Measurements from ENCODE around the gene SMOC2.

Gene SMOC2

GRCh38 chr6:168494726-168495125, 53.7 kb downstream of the SMOC2 start:
- H3K4me1 ChIP-seq (ENCODE audit: control insufficient read depth, insufficient read depth, low read length): no peaks in the 10 kb centered on the region
- H3K27me3 ChIP-seq (replicated peaks; ENCODE audit: control insufficient read depth, insufficient read depth, low read length): peaks cover 8% of the 10 kb centered on the region
- no peak overlapping the region for H3K9ac ChIP-seq (ENCODE audit: low read length)
- no peaks in the 10 kb centered on the region for H3K9me3 ChIP-seq (ENCODE audit: control insufficient read depth, low read length)
- no peaks in the 10 kb centered on the region for H3K36me3 ChIP-seq (ENCODE audit: control insufficient read depth, insufficient read depth, low read length, severe bottlenecking)
- no peak for DNase-seq (ENCODE audit: low read depth)
- H3K4me3 ChIP-seq (ENCODE audit: low read length): no peak overlapping the region

- H3K27me3 ChIP-seq (replicated peaks; ENCODE audit: control insufficient read depth, insufficient read depth, low read length): peaks cover 8% of the 10 kb centered on the region
- DNase-seq (ENCODE audit: low read depth): no peak
- no peak overlapping the region for H3K9ac ChIP-seq (ENCODE audit: low read length)
- H3K4me3 ChIP-seq (ENCODE audit: low read length): no peak overlapping the region
- no peaks in the 10 kb centered on the region for H3K9me3 ChIP-seq (ENCODE audit: control insufficient read depth, low read length)
- no peaks in the 10 kb centered on the region for H3K36me3 ChIP-seq (ENCODE audit: control insufficient read depth, insufficient read depth, low read length, severe bottlenecking)
- no peaks in the 10 kb centered on the region for H3K4me1 ChIP-seq (ENCODE audit: control insufficient read depth, insufficient read depth, low read length)
These were observed 54.1 kb downstream of the SMOC2 start for GRCh38 chr6:168495133-168495532.

GRCh38 chr6:168495636-168496035, 54.7 kb downstream of the SMOC2 start:
- DNase-seq (ENCODE audit: low read depth): no peak
- H3K4me1 ChIP-seq (ENCODE audit: control insufficient read depth, insufficient read depth, low read length): no peaks in the 10 kb centered on the region
- H3K36me3 ChIP-seq (ENCODE audit: control insufficient read depth, insufficient read depth, low read length, severe bottlenecking): no peaks in the 10 kb centered on the region
- no peaks in the 10 kb centered on the region for H3K9me3 ChIP-seq (ENCODE audit: control insufficient read depth, low read length)
- no peak overlapping the region for H3K4me3 ChIP-seq (ENCODE audit: low read length)
- no peak overlapping the region for H3K9ac ChIP-seq (ENCODE audit: low read length)
- H3K27me3 ChIP-seq (replicated peaks; ENCODE audit: control insufficient read depth, insufficient read depth, low read length): peaks cover 8% of the 10 kb centered on the region

- Histone ChIP-seq H3K4me3 (ENCODE audit: low read length) (no peak overlapping the region), H3K4me1 (ENCODE audit: control insufficient read depth, insufficient read depth, low read length) (no peaks in the 10 kb centered on the region), H3K9ac (ENCODE audit: low read length) (no peak overlapping the region), H3K36me3 (ENCODE audit: control insufficient read depth, insufficient read depth, low read length, severe bottlenecking) (no peaks in the 10 kb centered on the region), H3K27me3 (replicated peaks; ENCODE audit: control insufficient read depth, insufficient read depth, low read length) (peaks cover 8% of the 10 kb centered on the region), H3K9me3 (ENCODE audit: control insufficient read depth, low read length) (no peaks in the 10 kb centered on the region)
- DNase-seq (ENCODE audit: low read depth): no peak
These were observed 55.4 kb downstream of the SMOC2 start for GRCh38 chr6:168496139-168496996.

GRCh38 chr6:168496997-168497331, 56.0 kb downstream of the SMOC2 start:
- H3K4me1 ChIP-seq (ENCODE audit: control insufficient read depth, insufficient read depth, low read length): no peaks in the 10 kb centered on the region
- no peaks in the 10 kb centered on the region for H3K36me3 ChIP-seq (ENCODE audit: control insufficient read depth, insufficient read depth, low read length, severe bottlenecking)
- peaks cover 12% of the 10 kb centered on the region for H3K27me3 ChIP-seq (replicated peaks; ENCODE audit: control insufficient read depth, insufficient read depth, low read length)
- no peak overlapping the region for H3K4me3 ChIP-seq (ENCODE audit: low read length)
- H3K9ac ChIP-seq (ENCODE audit: low read length): no peak overlapping the region
- H3K9me3 ChIP-seq (ENCODE audit: control insufficient read depth, low read length): no peaks in the 10 kb centered on the region
- DNase-seq (ENCODE audit: low read depth): no peak

- Histone ChIP-seq H3K9me3 (ENCODE audit: control insufficient read depth, low read length) (no peaks in the 10 kb centered on the region), H3K4me3 (ENCODE audit: low read length) (no peak overlapping the region), H3K9ac (ENCODE audit: low read length) (no peak overlapping the region), H3K27me3 (replicated peaks; ENCODE audit: control insufficient read depth, insufficient read depth, low read length) (peaks cover 15% of the 10 kb centered on the region), H3K36me3 (ENCODE audit: control insufficient read depth, insufficient read depth, low read length, severe bottlenecking) (no peaks in the 10 kb centered on the region), H3K4me1 (ENCODE audit: control insufficient read depth, insufficient read depth, low read length) (no peaks in the 10 kb centered on the region)
- DNase-seq (ENCODE audit: low read depth): no peak
These were observed 56.4 kb downstream of the SMOC2 start for GRCh38 chr6:168497381-168497780.

- H3K9ac ChIP-seq (ENCODE audit: low read length): no peak overlapping the region
- no peaks in the 10 kb centered on the region for H3K4me1 ChIP-seq (ENCODE audit: control insufficient read depth, insufficient read depth, low read length)
- no peak overlapping the region for H3K4me3 ChIP-seq (ENCODE audit: low read length)
- no peaks in the 10 kb centered on the region for H3K9me3 ChIP-seq (ENCODE audit: control insufficient read depth, low read length)
- no peak for DNase-seq (ENCODE audit: low read depth)
- H3K36me3 ChIP-seq (ENCODE audit: control insufficient read depth, insufficient read depth, low read length, severe bottlenecking): no peaks in the 10 kb centered on the region
- peaks cover 15% of the 10 kb centered on the region for H3K27me3 ChIP-seq (replicated peaks; ENCODE audit: control insufficient read depth, insufficient read depth, low read length)
These were observed 57.3 kb downstream of the SMOC2 start for GRCh38 chr6:168498161-168498843.

GRCh38 chr6:168499045-168499650, 58.2 kb downstream of the SMOC2 start:
- no peak overlapping the region for H3K4me3 ChIP-seq (ENCODE audit: low read length)
- no peak for DNase-seq (ENCODE audit: low read depth)
- H3K27me3 ChIP-seq (replicated peaks; ENCODE audit: control insufficient read depth, insufficient read depth, low read length): peaks cover 15% of the 10 kb centered on the region
- H3K36me3 ChIP-seq (ENCODE audit: control insufficient read depth, insufficient read depth, low read length, severe bottlenecking): no peaks in the 10 kb centered on the region
- H3K4me1 ChIP-seq (ENCODE audit: control insufficient read depth, insufficient read depth, low read length): no peaks in the 10 kb centered on the region
- H3K9ac ChIP-seq (ENCODE audit: low read length): no peak overlapping the region
- H3K9me3 ChIP-seq (ENCODE audit: control insufficient read depth, low read length): no peaks in the 10 kb centered on the region

- Histone ChIP-seq H3K9ac (ENCODE audit: low read length) (no peak overlapping the region), H3K9me3 (ENCODE audit: control insufficient read depth, low read length) (no peaks in the 10 kb centered on the region), H3K4me1 (ENCODE audit: control insufficient read depth, insufficient read depth, low read length) (no peaks in the 10 kb centered on the region), H3K4me3 (ENCODE audit: low read length) (no peak overlapping the region), H3K27me3 (replicated peaks; ENCODE audit: control insufficient read depth, insufficient read depth, low read length) (peaks cover 10% of the 10 kb centered on the region), H3K36me3 (ENCODE audit: control insufficient read depth, insufficient read depth, low read length, severe bottlenecking) (no peaks in the 10 kb centered on the region)
- no peak for DNase-seq (ENCODE audit: low read depth)
These were observed 59.5 kb downstream of the SMOC2 start for GRCh38 chr6:168500519-168500918.

- DNase-seq (ENCODE audit: low read depth): no peak
- H3K4me3 ChIP-seq (ENCODE audit: low read length): no peak overlapping the region
- H3K9me3 ChIP-seq (ENCODE audit: control insufficient read depth, low read length): no peaks in the 10 kb centered on the region
- H3K36me3 ChIP-seq (ENCODE audit: control insufficient read depth, insufficient read depth, low read length, severe bottlenecking): no peaks in the 10 kb centered on the region
- peaks cover 7% of the 10 kb centered on the region for H3K27me3 ChIP-seq (replicated peaks; ENCODE audit: control insufficient read depth, insufficient read depth, low read length)
- H3K4me1 ChIP-seq (ENCODE audit: control insufficient read depth, insufficient read depth, low read length): no peaks in the 10 kb centered on the region
- H3K9ac ChIP-seq (ENCODE audit: low read length): no peak overlapping the region
These were observed 60.6 kb downstream of the SMOC2 start for GRCh38 chr6:168501561-168501960.

GRCh38 chr6:168504366-168504765, 63.4 kb downstream of the SMOC2 start:
- H3K9ac ChIP-seq (ENCODE audit: low read length): no peak overlapping the region
- no peak for DNase-seq (ENCODE audit: low read depth)

More at GRCh38 chr6:168504366-168504765, 63.4 kb downstream of the SMOC2 start:
- H3K9me3 ChIP-seq (ENCODE audit: control insufficient read depth, low read length): no peaks in the 10 kb centered on the region
- no peaks in the 10 kb centered on the region for H3K36me3 ChIP-seq (ENCODE audit: control insufficient read depth, insufficient read depth, low read length, severe bottlenecking)
- no peak overlapping the region for H3K4me3 ChIP-seq (ENCODE audit: low read length)
- no peaks in the 10 kb centered on the region for H3K4me1 ChIP-seq (ENCODE audit: control insufficient read depth, insufficient read depth, low read length)
- peaks cover 10% of the 10 kb centered on the region for H3K27me3 ChIP-seq (replicated peaks; ENCODE audit: control insufficient read depth, insufficient read depth, low read length)
